H1 (cell line): ENCODE results near the gene MPZL3. TPM values are rescaled to one million over a fixed set of nuclear protein-coding genes. Genes with fewer than 3 reads are reported as not detected.

Experiments
- CTCF ChIA-PET: fragments of 300-600 bp; sonication (Branson Sonifier 250); formaldehyde crosslinking; loops from one replicate; lab custom pipeline; 2021; ENCODE audit not compliant: partially characterized antibody; lab: Charles Lee
- POLR2A ChIA-PET: fragments of 300-600 bp; sonication (Branson Sonifier 250); formaldehyde crosslinking; loops from one replicate; lab custom pipeline; 2021; ENCODE audit warnings: inconsistent platforms; ENCODE audit not compliant: partially characterized antibody; lab: Charles Lee
- DNase-seq, 2 experiments: peaks; one replicate each; pipeline versions ENCODE4 v3.0.0 to v3.0.0-alpha.2; 2010 to 2022; ENCODE audit warnings: low spot score in 2 of 2, low read depth in 1 of 2, mixed read lengths in 1 of 2
- FAIRE-seq: peaks from 2 replicates; lab custom pipeline; 2011; peaks lifted over from hg19 to GRCh38; lab: Jason Lieb, UNC
- H2AFZ ChIP-seq: 2 replicates; pipeline ENCODE4 v1.8.1; 2012; ENCODE audit warnings: low read length, inconsistent platforms
- H2AK5ac ChIP-seq: 2 replicates; pipeline ENCODE4 v1.6.1; 2013; ENCODE audit warnings: low read depth, low read length
- H2BK120ac ChIP-seq: replicated peaks from 2 replicates; pipeline ENCODE3; 2013; ENCODE audit warnings: low read depth, low read length, inconsistent platforms
- H2BK12ac ChIP-seq: 2 replicates; pipeline ENCODE4 v1.6.1; 2013; ENCODE audit warnings: low read depth, low read length
- H2BK15ac ChIP-seq: 2 replicates; pipeline ENCODE4 v1.6.1; 2013; ENCODE audit warnings: low read length
- H2BK20ac ChIP-seq: 2 replicates; pipeline ENCODE4 v1.6.1; 2013; ENCODE audit warnings: low read length
- H2BK5ac ChIP-seq: 2 replicates; pipeline ENCODE4 v1.6.1; 2013; ENCODE audit warnings: low read depth, low read length
- H3K14ac ChIP-seq: 2 replicates; pipeline ENCODE4 v1.6.1; 2013; ENCODE audit warnings: inconsistent platforms; ENCODE audit not compliant: insufficient read length
- H3K18ac ChIP-seq: 2 replicates; pipeline ENCODE4 v1.6.1; 2013; ENCODE audit warnings: low read length; ENCODE audit errors: extremely low read depth
- H3K23ac ChIP-seq: 2 replicates; pipeline ENCODE4 v1.6.1; 2013; ENCODE audit warnings: inconsistent platforms; ENCODE audit not compliant: insufficient read length
- H3K23me2 ChIP-seq: 2 replicates; pipeline ENCODE4 v1.6.1; 2013; ENCODE audit warnings: low read depth, low read length
- H3K27ac ChIP-seq: 2 replicates; pipeline ENCODE4 v1.6.1; 2011; ENCODE audit warnings: low read depth, low read length, inconsistent platforms
- H3K27me3 ChIP-seq, 4 experiments: replicated peaks in 1 of 4; 1 replicate in 1 of 4; 2 replicates in 3 of 4; pipeline versions ENCODE4 v1.6.1 to v1.8.1; 2011 to 2013; ENCODE audit warnings: low read length in 3 of 4, mild to moderate bottlenecking in 3 of 4, inconsistent platforms in 2 of 4, mixed read lengths in 2 of 4, moderate library complexity in 1 of 4; ENCODE audit not compliant: control insufficient read depth in 3 of 4, insufficient read depth in 3 of 4; ENCODE audit errors: extremely low read depth in 1 of 4
- H3K36me3 ChIP-seq, 4 experiments: 2 replicates each; pipeline versions ENCODE4 v1.6.1 to v1.8.1; 2011 to 2013; ENCODE audit warnings: mild to moderate bottlenecking in 4 of 4, low read length in 3 of 4, moderate library complexity in 2 of 4, control low read depth in 1 of 4, inconsistent platforms in 1 of 4; ENCODE audit not compliant: insufficient read depth in 4 of 4, control insufficient read depth in 2 of 4
- H3K4ac ChIP-seq: replicated peaks from 2 replicates; pipeline ENCODE3; 2013; ENCODE audit warnings: low read length, low read depth, mixed read lengths, inconsistent platforms; ENCODE audit not compliant: insufficient read length
- H3K4me1 ChIP-seq, 4 experiments: replicated peaks in 1 of 4; 1 replicate in 1 of 4; 2 replicates in 3 of 4; pipeline versions ENCODE4 v1.6.1 to v1.8.1; 2011 to 2013; ENCODE audit warnings: low read length in 3 of 4, inconsistent platforms in 2 of 4, mixed read lengths in 1 of 4; ENCODE audit not compliant: insufficient read depth in 4 of 4, control insufficient read depth in 3 of 4
- H3K4me2 ChIP-seq, 2 experiments: 2 replicates each; pipeline versions ENCODE4 v1.6.1 to v1.8.1; 2011 to 2013; ENCODE audit warnings: low read depth in 2 of 2, low read length in 2 of 2, control low read depth in 1 of 2, inconsistent platforms in 1 of 2, mild to moderate bottlenecking in 1 of 2; ENCODE audit not compliant: insufficient read depth in 1 of 2
- H3K4me3 ChIP-seq, 4 experiments: fragments of 200-600, 300-600 bp in 1 of 4; sonication (generic), shearing (Covaris generic), sonication (Bioruptor Twin) in 1 of 4; 2 replicates each; pipeline versions ENCODE4 v1.5.1 to v1.8.1; 2011 to 2016; ENCODE audit warnings: low read length in 4 of 4, low read depth in 3 of 4, control low read depth in 2 of 4, inconsistent platforms in 2 of 4, mild to moderate bottlenecking in 2 of 4, mixed read lengths in 1 of 4, moderate library complexity in 1 of 4; ENCODE audit not compliant: insufficient read depth in 2 of 4; ENCODE audit errors: extremely low read depth in 1 of 4
- H3K56ac ChIP-seq: replicated peaks from 2 replicates; pipeline ENCODE3; 2013; ENCODE audit warnings: low read depth, mild to moderate bottlenecking, mixed read lengths, low read length, inconsistent platforms; ENCODE audit not compliant: insufficient read length
- H3K79me1 ChIP-seq: 2 replicates; pipeline ENCODE4 v1.6.1; 2013; ENCODE audit warnings: low read depth, low read length, control low read depth
- H3K79me2 ChIP-seq, 2 experiments: 2 replicates each; pipeline versions ENCODE4 v1.6.1 to v1.8.1; 2012 to 2013; ENCODE audit warnings: low read length in 2 of 2, mild to moderate bottlenecking in 2 of 2, inconsistent platforms in 1 of 2; ENCODE audit not compliant: insufficient read depth in 2 of 2, control insufficient read depth in 1 of 2
- H3K9ac ChIP-seq, 4 experiments: replicated peaks in 1 of 4; 1 replicate in 1 of 4; 2 replicates in 3 of 4; pipeline versions ENCODE4 v1.6.1 to v1.8.1; 2011 to 2013; ENCODE audit warnings: low read depth in 3 of 4, low read length in 3 of 4, control low read depth in 2 of 4, mild to moderate bottlenecking in 2 of 4, moderate library complexity in 2 of 4, inconsistent platforms in 1 of 4; ENCODE audit errors: extremely low read depth in 1 of 4
- H3K9me3 ChIP-seq, 2 experiments: 2 replicates each; pipeline versions ENCODE4 v1.6.1 to v1.8.1; 2012 to 2013; ENCODE audit warnings: mild to moderate bottlenecking in 2 of 2, moderate library complexity in 2 of 2, control low read depth in 1 of 2, inconsistent platforms in 1 of 2, low read depth in 1 of 2, low read length in 1 of 2, mixed read lengths in 1 of 2; ENCODE audit not compliant: insufficient read depth in 2 of 2
- H4K20me1 ChIP-seq, 2 experiments: replicated peaks in 1 of 2; 2 replicates each; pipeline versions ENCODE3 to v1.8.1; 2011 to 2013; ENCODE audit warnings: inconsistent platforms in 2 of 2, low read length in 2 of 2, mild to moderate bottlenecking in 1 of 2; ENCODE audit not compliant: insufficient read depth in 2 of 2, control insufficient read depth in 1 of 2
- H4K5ac ChIP-seq: 2 replicates; pipeline ENCODE4 v1.6.1; 2013; ENCODE audit warnings: low read length, low read depth, mixed read lengths, inconsistent platforms; ENCODE audit not compliant: insufficient read length
- H4K8ac ChIP-seq: 2 replicates; pipeline ENCODE4 v1.8.0; 2013; ENCODE audit warnings: mild to moderate bottlenecking, moderate library complexity, low read length, inconsistent platforms; ENCODE audit not compliant: insufficient read depth; ENCODE audit errors: extremely low read depth
- H4K91ac ChIP-seq: replicated peaks from 2 replicates; pipeline ENCODE3; 2013; ENCODE audit warnings: low read length, mixed read lengths, inconsistent platforms; ENCODE audit not compliant: insufficient read length
- CEBPB ChIP-seq: IDR thresholded peaks from 2 replicates; pipeline ENCODE4 v1.6.1; 2012; ENCODE audit warnings: low read depth, low read length
- CHD1 ChIP-seq: IDR thresholded peaks from 2 replicates; pipeline ENCODE4 v1.6.1; 2012; ENCODE audit warnings: low read depth, low read length, improper control_type of control experiment
- EP300 ChIP-seq, 2 experiments: IDR thresholded peaks; 1 replicate in 1 of 2; 2 replicates in 1 of 2; pipeline ENCODE4 v1.6.1; 2011 to 2012; ENCODE audit warnings: low read depth in 2 of 2, low read length in 2 of 2, mild to moderate bottlenecking in 2 of 2, borderline replicate concordance in 1 of 2, inconsistent platforms in 1 of 2, moderate library complexity in 1 of 2
- JUND ChIP-seq: IDR thresholded peaks from 2 replicates; pipeline ENCODE4 v1.6.1; 2011; ENCODE audit warnings: mild to moderate bottlenecking, improper control_type of control experiment, low read length
- KDM4A ChIP-seq: IDR thresholded peaks from one replicate; pipeline ENCODE4 v1.7.1; 2012; ENCODE audit warnings: low read depth, mild to moderate bottlenecking, moderate library complexity, low read length, inconsistent platforms; ENCODE audit not compliant: severe bottlenecking
- SAP30 ChIP-seq: fragments of 300-600 bp; sonication (generic); IDR thresholded peaks from 2 replicates; pipeline ENCODE4 v1.7.1; 2012; ENCODE audit warnings: low read length, moderate library complexity, mild to moderate bottlenecking, inconsistent platforms; ENCODE audit not compliant: insufficient read depth, insufficient replicate concordance
- SUZ12 ChIP-seq: fragments of 200-600 bp; sonication (generic); IDR thresholded peaks from 2 replicates; pipeline ENCODE4 v1.6.1; 2012; ENCODE audit warnings: mild to moderate bottlenecking, inconsistent platforms, low read length, moderate library complexity, mixed read lengths
- TBP ChIP-seq: IDR thresholded peaks from 2 replicates; pipeline ENCODE4 v1.6.1; 2011; ENCODE audit warnings: low read depth, low read length, improper control_type of control experiment
- WGBS, 2 experiments: shearing (Covaris generic) in 1 of 2; methylation state at CpG; one replicate each; pipeline versions ENCODE4 v1.1.6 to v1.1.7; 2013 to 2015; ENCODE audit warnings: low lambda C conversion rate in 2 of 2, mixed read lengths in 2 of 2, inconsistent platforms in 1 of 2, low coverage in 1 of 2, missing lambda C conversion rate in 1 of 2; ENCODE audit not compliant: insufficient replicate concordance in 2 of 2, insufficient coverage in 1 of 2, insufficient read length in 1 of 2; ENCODE audit errors: extremely low coverage in 1 of 2, missing lambda C conversion rate in 1 of 2; 5-methylcytosine and 5-hydroxymethylcytosine counted together
- polyA plus RNA-seq, 7 experiments: library from polyadenylated mRNA; depleted of rRNA in 3 of 7; stranded (reverse) in 5 of 7; unstranded in 2 of 7; fragments of >200 nt in 5 of 7; fragments of 200-250 nt in 2 of 7; gene quantifications; 1 replicate in 5 of 7; 2 replicates in 1 of 7; 4 replicates in 1 of 7; pipeline versions ENCODE4 v1.2.1 to v1.2.3, GENCODE V29; 2011 to 2013; ENCODE audit warnings: missing spikeins in 2 of 7, mixed read lengths in 2 of 7
- total RNA-seq: library from RNA; stranded (reverse); fragmentation: NEBNext Ultra II Directional; extraction: Animal tissue kit (Norgen Biotek cat#: 25700); gene quantifications from 2 replicates; pipeline ENCODE4 v1.2.1, GENCODE V29; 2021

MPZL3 gene
- total and polyA plus RNA-seq, 2 of the 8 experiments (the other 6 are each of a cell fraction or from before 2014, with no cell fraction given): 1.1 to 3.9 TPM

GRCh38 chr11:118219732-118220131 lies 32.4 kb downstream of the MPZL3 start:
- Histone ChIP-seq H2BK15ac (no peak overlapping the region), H3K36me3 (no peaks in the 10 kb centered on the region), H3K4me3 (no peak overlapping the region), H4K20me1 (no peaks in the 10 kb centered on the region), H3K79me2 (no peaks in the 10 kb centered on the region), H2AFZ (no peak overlapping the region), H2BK5ac (no peak overlapping the region), H3K4ac (no peak overlapping the region), H3K4me1 (peaks cover 0 to 3% (median 0%) of the 10 kb centered on the region in 4 experiments; a peak in 1 of 7 replicates), H2BK12ac (no peak overlapping the region), H3K9ac (no peak overlapping the region), H2AK5ac (no peak overlapping the region), H3K9me3 (no peaks in the 10 kb centered on the region), H4K91ac (no peak overlapping the region), H3K23me2 (no peaks in the 10 kb centered on the region), H2BK20ac (no peak overlapping the region), H2BK120ac (no peak overlapping the region), H4K5ac (no peak overlapping the region), H3K27me3 (no peaks in the 10 kb centered on the region), H3K56ac (no peak overlapping the region), H3K23ac (no peak overlapping the region), H3K18ac (no peak overlapping the region), H3K4me2 (no peak overlapping the region), H4K8ac (no peak overlapping the region), H3K27ac (no peak overlapping the region), H3K14ac (no peak overlapping the region), H3K79me1 (no peaks in the 10 kb centered on the region)
- FAIRE-seq (no peak), DNase-seq (no peak)
- TF ChIP-seq JUND: no peak
- no peak for TF ChIP-seq KDM4A
- no peak for TF ChIP-seq SUZ12
- no peak for TF ChIP-seq SAP30
- no peak for TF ChIP-seq CEBPB
- no peak for TF ChIP-seq EP300 (IDR thresholded peaks at IDR 0.05; ENCODE audit: borderline replicate concordance in 1 of 2, low read depth in 2 of 2, low read length in 2 of 2)
- no peak for TF ChIP-seq TBP
- TF ChIP-seq CHD1: no peak
- POLR2A ChIA-PET: no interaction called here
- CTCF ChIA-PET: interaction anchor here (0.6 to 1.6 kb wide), 2 partner anchors 20 to 350 kb away, joined by 3 to 4 read pairs; no protein-coding TSS in a partner anchor
- WGBS, 2 experiments: 85% methylated on average over 1 of the region's 1 CpG; no CpG with 5 or more reads in 1 of the 2 experiments
